ENCODE measurements around the gene DOCK1.
"Not testable (repeated sequence)": the region's sequence is repeated elsewhere in the genome, so short reads cannot be mapped to it uniquely, and the experiment has no call there.

The DOCK1 gene

DNA sequence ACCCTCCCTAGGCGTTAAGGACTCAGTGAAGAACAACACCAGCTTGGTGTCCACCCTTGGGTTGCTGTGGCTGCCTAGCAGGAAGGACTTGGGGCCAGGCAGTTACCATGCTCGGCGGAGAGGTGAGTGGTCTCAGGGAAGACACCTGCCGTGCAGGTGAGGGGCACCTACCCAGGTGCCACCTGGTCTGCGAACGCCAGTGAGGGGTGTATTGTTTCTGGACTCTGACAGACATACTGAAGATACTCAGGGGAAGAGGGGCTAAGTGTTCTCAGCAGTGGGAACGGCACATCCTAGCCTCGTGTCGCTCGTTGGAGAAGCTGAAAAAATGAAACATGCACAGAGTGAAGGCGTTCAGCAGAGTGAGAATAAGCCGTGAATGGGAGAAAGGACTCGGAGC, 22.6 kb downstream of the DOCK1 start:
- FAIRE-seq = no peak

DNA sequence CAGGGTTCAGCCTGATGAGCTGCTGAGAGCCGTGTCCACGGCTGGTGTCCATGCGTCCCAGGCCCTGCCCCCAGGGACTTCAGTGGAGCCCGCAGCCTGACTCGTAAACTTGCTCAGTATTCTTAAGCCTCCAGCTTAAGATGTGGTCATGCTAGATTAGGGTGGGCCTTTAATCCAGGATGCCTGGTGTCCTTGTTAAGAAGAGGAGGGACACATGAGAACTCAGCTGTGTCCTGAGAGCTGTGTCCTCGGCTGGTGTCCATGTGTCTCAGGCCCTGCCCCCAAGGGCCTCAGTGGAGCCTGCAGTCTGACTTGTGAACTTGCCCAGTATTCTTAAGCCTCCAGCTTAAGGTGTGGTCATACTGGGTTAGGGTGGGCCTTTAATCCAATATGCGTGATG, 23.0 kb downstream of the DOCK1 start:
- FAIRE-seq = no peak

DNA sequence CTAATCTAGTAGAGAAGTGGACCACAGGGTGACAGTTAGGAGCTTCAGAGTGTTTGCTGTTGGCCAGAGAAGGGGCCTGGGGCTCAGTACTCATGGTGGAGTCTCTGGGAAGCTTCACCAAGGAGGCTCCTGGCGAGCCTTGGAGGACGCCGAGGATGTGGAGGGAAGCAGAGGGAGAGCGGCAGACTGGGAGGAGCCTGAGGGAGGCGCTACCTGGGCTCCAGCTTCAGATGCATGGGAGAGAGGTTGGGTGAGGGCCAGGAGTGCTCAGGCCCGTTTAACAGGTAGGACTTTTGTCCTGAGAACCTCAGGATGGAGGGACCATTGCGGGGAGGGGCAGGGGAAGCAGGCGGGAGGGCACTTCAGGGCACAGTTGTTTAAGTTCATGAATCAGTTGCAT, 24.2 kb downstream of the DOCK1 start:
- no peak for FAIRE-seq

- no peak for FAIRE-seq
Measured at GRCh38 chr10:126930131-126930882, 25.1 kb downstream of the DOCK1 start.

DNA sequence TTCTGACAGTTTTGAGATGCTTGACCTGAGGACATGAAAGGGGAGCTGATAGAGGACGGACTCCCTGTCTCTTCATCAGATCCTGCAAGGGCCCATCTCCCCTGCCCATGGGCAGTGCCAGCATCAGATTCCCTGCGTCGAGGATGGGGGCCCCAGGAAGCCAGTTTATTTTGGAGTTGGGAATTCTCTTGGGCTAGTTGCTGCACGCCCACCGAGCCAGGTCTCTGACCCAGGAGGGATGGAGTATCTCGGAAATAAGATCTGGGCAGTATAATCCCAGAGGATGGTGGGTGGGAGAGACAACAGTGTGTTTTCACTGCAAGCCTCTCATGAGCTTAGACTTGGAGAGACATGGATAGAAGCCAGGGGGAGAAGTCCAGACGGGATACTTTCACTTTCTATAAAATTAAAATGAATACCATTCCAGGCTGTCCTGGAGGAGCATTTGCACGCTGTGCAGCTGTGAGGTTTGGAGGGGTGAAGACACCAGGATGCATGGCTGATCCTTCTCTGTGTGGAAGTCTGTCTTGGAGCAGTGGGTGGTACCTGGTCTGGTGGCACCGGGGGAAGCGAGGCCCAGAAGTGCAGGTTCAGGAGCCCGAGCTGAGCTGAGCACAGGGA, 25.8 kb downstream of the DOCK1 start:
- FAIRE-seq = no peak

GRCh38 chr10:126931544-126931943, 26.3 kb downstream of the DOCK1 start:
- no peak for FAIRE-seq

GRCh38 chr10:126932516-126932915, 27.3 kb downstream of the DOCK1 start:
- no peak for FAIRE-seq

DNA sequence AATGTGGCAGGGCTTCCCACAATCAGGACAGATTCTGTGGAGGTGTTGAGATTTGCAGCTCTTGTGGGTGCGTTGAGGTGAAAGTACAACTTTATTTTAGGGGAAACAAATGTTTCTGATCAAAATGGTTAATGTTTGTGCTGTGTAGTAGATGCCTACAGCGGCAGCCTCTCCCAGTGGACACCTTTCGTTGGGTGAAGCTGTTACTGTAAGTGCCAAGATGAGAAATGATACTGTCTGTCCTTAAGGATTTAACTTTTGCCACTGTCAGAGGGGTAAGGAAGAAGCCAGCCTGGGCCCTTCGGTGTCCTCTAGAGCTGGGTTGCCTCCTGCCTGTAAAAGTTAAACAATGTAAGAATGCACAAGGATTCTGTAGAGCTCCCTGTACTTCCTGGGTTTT, 27.9 kb downstream of the DOCK1 start:
- FAIRE-seq = no peak

GRCh38 chr10:126935263-126935946, 30.2 kb downstream of the DOCK1 start:
- FAIRE-seq = no peak

DNA sequence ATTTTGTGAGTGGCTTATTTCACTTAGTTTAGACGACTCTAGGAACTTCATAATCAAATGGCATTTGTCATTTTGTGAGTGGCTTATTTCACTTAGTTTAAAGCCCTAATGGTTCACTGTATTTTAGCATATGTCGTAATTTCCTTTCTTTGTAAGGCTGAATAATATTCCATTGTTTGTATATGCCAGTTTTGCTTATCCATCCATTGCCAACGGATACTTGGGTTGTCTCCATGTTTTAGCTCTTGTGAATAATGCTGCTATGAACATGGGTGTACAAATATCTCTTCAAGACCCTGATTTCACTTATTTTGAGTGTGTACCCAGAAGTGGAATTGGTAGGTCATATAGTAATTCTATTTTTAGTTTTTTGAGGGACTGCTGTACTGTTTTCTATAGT, 31.8 kb downstream of the DOCK1 start:
- FAIRE-seq = no peak

- FAIRE-seq = not testable (repeated sequence)
Measured at GRCh38 chr10:126938121-126938520, 32.9 kb downstream of the DOCK1 start.

DNA sequence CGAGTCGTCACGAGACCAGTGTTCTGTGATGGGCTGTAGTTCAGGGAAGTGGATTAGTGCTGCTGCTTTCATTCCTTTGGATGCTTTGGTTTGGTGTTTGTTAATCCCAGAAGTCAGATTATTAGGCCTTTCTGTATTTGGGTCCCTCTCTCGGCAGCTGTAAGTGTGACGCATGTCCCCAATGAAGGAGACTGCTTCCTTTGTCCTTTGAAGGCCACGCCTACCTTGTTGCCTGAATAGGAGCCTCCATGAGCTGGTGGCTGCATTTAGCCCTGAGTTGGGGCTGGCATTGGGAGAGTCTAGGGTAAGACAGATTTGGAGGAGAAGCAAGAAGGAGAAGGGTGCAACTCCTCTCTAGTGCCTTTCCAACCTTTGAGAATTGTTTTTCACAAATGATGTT, 34.5 kb downstream of the DOCK1 start:
- no peak for FAIRE-seq

GRCh38 chr10:126940670-126941310, 35.6 kb downstream of the DOCK1 start:
- FAIRE-seq = no peak

DNA sequence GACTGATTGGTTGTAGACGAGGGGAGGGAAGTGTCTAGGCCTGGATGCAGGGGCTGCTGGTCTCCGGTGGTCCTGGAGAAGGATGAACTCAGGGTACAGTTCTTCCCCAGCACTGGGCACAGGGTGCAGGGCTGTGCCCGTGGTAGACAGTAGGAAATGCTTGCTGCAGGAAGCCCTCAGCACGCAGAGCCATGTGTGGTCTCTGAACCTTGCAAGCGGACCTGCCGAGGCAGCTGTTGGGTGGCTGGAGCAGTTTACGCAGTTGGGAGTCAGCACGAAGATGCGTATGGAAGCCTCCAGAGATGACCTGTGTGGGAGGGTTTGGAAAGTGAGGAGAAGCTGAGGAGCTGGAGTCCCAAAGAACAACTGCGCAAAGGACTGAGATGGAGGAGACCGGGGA, 39.0 kb downstream of the DOCK1 start:
- FAIRE-seq = no peak

GRCh38 chr10:126945351-126946030, 40.3 kb downstream of the DOCK1 start:
- no peak for FAIRE-seq

DNA sequence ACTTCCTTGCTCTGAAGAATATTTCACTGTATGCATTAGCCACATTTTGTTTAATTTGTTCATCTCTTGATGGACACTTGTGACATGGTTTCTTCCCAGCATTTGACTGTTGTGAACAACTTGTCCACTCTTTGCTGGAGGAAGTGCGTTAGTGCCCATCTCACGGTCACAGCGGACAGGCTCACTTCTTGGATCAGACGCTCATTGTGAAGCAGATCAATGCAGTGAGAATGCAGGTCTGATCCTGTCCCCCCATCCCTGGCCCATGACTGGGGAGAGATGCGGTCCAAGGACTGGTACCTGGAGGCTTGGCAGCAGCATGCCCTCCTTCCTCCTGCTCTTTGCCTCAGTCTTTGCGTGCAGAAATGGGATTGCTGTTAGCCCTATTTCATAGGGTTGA, 41.5 kb downstream of the DOCK1 start:
- FAIRE-seq = no peak

DNA sequence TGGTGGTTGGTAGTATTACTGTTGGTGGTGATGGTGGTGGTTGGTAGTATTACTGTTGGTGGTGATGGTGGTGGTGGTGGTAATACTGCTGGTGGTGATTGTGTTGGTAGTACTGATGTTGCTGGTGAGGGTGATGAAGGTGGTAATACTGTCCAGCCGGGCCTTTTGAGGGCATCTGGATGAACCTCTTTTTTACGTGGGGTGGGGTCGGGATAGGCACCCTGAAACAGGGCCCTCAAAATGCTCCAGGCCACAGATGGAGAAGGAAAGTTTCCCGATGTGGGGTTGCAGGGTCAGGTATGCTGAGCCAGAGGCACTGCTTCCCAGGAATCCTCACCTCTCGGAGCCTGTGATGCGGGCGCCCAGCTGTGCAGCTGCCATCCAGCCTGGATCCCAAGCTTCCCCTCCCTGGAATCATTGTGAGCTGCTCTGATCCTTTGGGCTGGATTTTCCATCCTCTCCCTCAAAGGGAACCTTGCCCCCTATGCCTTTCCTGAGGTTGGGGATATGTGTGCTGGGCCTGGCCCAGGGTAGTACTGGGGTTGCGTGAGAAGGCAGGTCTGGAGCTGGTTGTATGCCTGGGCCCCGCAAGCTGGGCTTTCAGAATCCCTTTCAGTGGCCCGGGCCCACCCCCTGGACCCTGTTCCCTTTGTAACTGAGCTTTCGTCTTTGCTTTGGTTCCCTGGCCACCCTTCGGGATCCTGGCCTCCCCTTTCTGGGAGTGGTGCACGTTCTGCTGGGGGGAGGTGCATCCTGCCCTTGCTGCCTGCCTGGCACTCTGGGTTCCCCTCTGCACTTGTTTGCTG, 43.3 kb downstream of the DOCK1 start:
- no peak for FAIRE-seq

- FAIRE-seq = no peak
Measured at GRCh38 chr10:126949161-126949503, 43.9 kb downstream of the DOCK1 start.

GRCh38 chr10:126950401-126951105, 45.3 kb downstream of the DOCK1 start:
- no peak for FAIRE-seq

DNA sequence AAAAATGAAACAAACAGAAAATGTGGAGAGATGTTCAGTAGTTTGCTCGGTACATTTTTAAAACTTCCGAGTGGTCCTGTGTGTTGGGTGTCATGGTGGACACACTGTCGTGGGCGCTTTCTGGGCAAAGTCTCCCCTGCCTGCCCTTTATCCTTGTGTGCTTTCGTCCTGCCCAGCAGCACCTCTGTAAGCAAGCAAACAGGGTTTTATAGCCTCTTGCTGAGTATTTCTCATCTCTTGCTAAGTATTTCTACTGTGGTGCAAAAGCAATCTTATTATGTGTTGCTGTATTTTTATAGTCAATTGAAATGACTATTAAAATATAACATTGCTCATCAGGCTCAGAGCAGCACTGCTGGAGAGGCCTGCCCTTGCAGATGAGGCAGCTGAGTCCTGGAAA, 48.7 kb downstream of the DOCK1 start:
- no peak for FAIRE-seq

DNA sequence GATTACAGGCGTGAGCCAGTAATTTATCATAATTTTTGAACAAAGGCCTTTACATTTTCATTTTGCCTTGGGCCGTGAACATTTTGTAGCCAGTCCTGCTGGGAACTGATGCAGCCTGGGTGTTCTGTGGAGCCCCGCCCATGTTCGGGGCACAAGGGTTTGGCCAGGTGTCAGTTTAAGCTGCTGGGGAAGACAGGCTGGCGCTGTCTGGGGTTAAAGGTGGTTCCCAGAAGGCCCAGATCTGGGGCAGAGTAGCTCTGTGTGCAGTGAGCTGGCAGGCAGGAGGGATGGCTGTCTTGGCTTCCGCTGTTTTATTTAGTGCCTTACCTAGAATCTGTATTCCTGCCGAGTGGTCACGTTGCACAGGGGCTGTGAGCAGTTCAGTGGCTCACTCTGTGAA, 50.2 kb downstream of the DOCK1 start:
- no peak for FAIRE-seq
